Endothelial cell of umbilical vein (primary cell): ENCODE data around the gene UVRAG. TPM values are rescaled to one million over a fixed set of nuclear protein-coding genes. Genes with fewer than 3 reads are reported as not detected.

Experiments used
- BruUV-seq: library from RNA; stranded (reverse); fragments of 400-500 nt; replicated peaks from 2 replicates; lab custom pipeline; 2021; lab: Mats Ljungman, UMichigan
- CTCF ChIA-PET: fragments of 300-600, 350-600 bp; sonication (Branson Sonifier 250); formaldehyde crosslinking; loops from one replicate; lab custom pipeline; 2021; ENCODE audit warnings: antibody characterized with exemption, inconsistent platforms; lab: Charles Lee
- POLR2A ChIA-PET: fragments of 300-600, 350-600 bp; sonication (Branson Sonifier 250); formaldehyde crosslinking; loops from one replicate; lab custom pipeline; 2021; ENCODE audit warnings: antibody characterized with exemption, inconsistent platforms; lab: Charles Lee
- DNase-seq: peaks from one replicate; pipeline ENCODE4 v3.0.0-alpha.2; 2011; ENCODE audit warnings: low read depth, low spot score
- FAIRE-seq: peaks from 2 replicates; lab custom pipeline; 2011; peaks lifted over from hg19 to GRCh38; lab: Jason Lieb, UNC
- H2AFZ ChIP-seq: 2 replicates; pipeline ENCODE4 v1.6.0; 2012; ENCODE audit warnings: low read depth, low read length, control low read depth, inconsistent platforms
- H3K27ac ChIP-seq: 2 replicates; pipeline ENCODE4 v1.5.1; 2011; ENCODE audit warnings: low read depth, mild to moderate bottlenecking, control low read depth, low read length, moderate library complexity; ENCODE audit not compliant: insufficient read depth
- H3K27me3 ChIP-seq, 2 experiments: 2 replicates each; pipeline versions ENCODE4 v1.6.0 to v1.6.1; 2011; ENCODE audit warnings: low read length in 2 of 2, mixed read lengths in 1 of 2; ENCODE audit not compliant: control insufficient read depth in 2 of 2, insufficient read depth in 2 of 2
- H3K36me3 ChIP-seq, 2 experiments: 2 replicates in 1 of 2; 3 replicates in 1 of 2; pipeline ENCODE4 v1.5.1; 2011; ENCODE audit warnings: low read length in 2 of 2, mild to moderate bottlenecking in 1 of 2, moderate library complexity in 1 of 2; ENCODE audit not compliant: control insufficient read depth in 2 of 2, insufficient read depth in 2 of 2; ENCODE audit errors: extremely low read depth in 1 of 2
- H3K4me1 ChIP-seq: 3 replicates; pipeline ENCODE4 v1.5.1; 2011; ENCODE audit warnings: mild to moderate bottlenecking, low read length; ENCODE audit not compliant: control insufficient read depth, insufficient read depth; ENCODE audit errors: extremely low read depth
- H3K4me2 ChIP-seq: 2 replicates; pipeline ENCODE4 v1.6.1; 2011; ENCODE audit warnings: low read length, control low read depth, mixed read lengths; ENCODE audit not compliant: insufficient read depth
- H3K4me3 ChIP-seq, 3 experiments: fragments of 200-600 bp in 1 of 3; sonication (generic), shearing (Covaris generic) in 1 of 3; replicated peaks in 1 of 3; 2 replicates each; pipeline ENCODE4 v1.5.1; 2011 to 2016; ENCODE audit warnings: control low read depth in 3 of 3, low read length in 3 of 3, mild to moderate bottlenecking in 2 of 3, inconsistent platforms in 1 of 3, low read depth in 1 of 3, moderate library complexity in 1 of 3; ENCODE audit not compliant: insufficient read depth in 1 of 3
- H3K79me2 ChIP-seq: 2 replicates; pipeline ENCODE4 v1.6.0; 2012; ENCODE audit warnings: low read length, inconsistent platforms; ENCODE audit not compliant: control insufficient read depth, insufficient read depth
- H3K9ac ChIP-seq: replicated peaks from 2 replicates; pipeline ENCODE3; 2011; ENCODE audit warnings: low read length, control low read depth; ENCODE audit not compliant: insufficient read depth; ENCODE audit errors: extremely low read depth
- H3K9me1 ChIP-seq: replicated peaks from 3 replicates; pipeline ENCODE4 v1.6.0; 2011; ENCODE audit warnings: mild to moderate bottlenecking, low read length; ENCODE audit not compliant: control insufficient read depth, insufficient read depth; ENCODE audit errors: extremely low read depth
- H3K9me3 ChIP-seq: replicated peaks from 2 replicates; pipeline ENCODE4 v1.5.1; 2012; ENCODE audit warnings: low read length, inconsistent platforms; ENCODE audit not compliant: control insufficient read depth, insufficient read depth
- H4K20me1 ChIP-seq: replicated peaks from 2 replicates; pipeline ENCODE3; 2011; ENCODE audit warnings: mild to moderate bottlenecking, low read length; ENCODE audit not compliant: control insufficient read depth, insufficient read depth; ENCODE audit errors: extremely low read depth
- JUN ChIP-seq: IDR thresholded peaks from 2 replicates; pipeline ENCODE4 v1.6.1; 2011; ENCODE audit warnings: borderline replicate concordance, low read depth; ENCODE audit not compliant: insufficient read length, insufficient read depth
- dilution Hi-C: fragments of 300-500 bp; cut with MboI; formaldehyde crosslinking; loops from one replicate; pipeline ENCODE4 v1.15.0; 2019; ENCODE audit warnings: low sequenced_read_pairs; ENCODE audit not compliant: extremely low pct_ligation_motif_present
- intact Hi-C: fragments of 100-400 bp; cut with micrococcal nuclease; formaldehyde crosslinking; loops from one replicate; pipeline ENCODE4 v1.10.0; 2022
- polyA plus RNA-seq, 4 experiments: library from polyadenylated mRNA; depleted of rRNA in 3 of 4; stranded (reverse) in 3 of 4; unstranded in 1 of 4; fragments of >200 nt; gene quantifications; 2 replicates each; pipeline versions ENCODE4 v1.2.1 to v1.2.3, GENCODE V29; 2011 to 2012; ENCODE audit warnings: missing spikeins in 1 of 4
- total RNA-seq: library from RNA; stranded (reverse); gene quantifications from 2 replicates; pipeline ENCODE4 v1.2.3, GENCODE V29; 2021
- TF ChIP-seq, protein P1 (sequence below), 2 donors: IDR thresholded peaks; 1 replicate in 1 of 2; 2 replicates in 1 of 2; pipeline ENCODE4 v1.5.1; 2011; ENCODE audit warnings: low read length in 2 of 2, mild to moderate bottlenecking in 2 of 2, moderate library complexity in 2 of 2, control low read depth in 1 of 2, inconsistent platforms in 1 of 2, low read depth in 1 of 2; ENCODE audit not compliant: insufficient read depth in 1 of 2; ENCODE audit errors: extremely low read depth in 1 of 2

The UVRAG gene
- total and polyA plus RNA-seq, 2 donors (not counting 3 experiments of a cell fraction or from before 2014, with no cell fraction given) = 21.2 to 65.6 TPM

DNA sequence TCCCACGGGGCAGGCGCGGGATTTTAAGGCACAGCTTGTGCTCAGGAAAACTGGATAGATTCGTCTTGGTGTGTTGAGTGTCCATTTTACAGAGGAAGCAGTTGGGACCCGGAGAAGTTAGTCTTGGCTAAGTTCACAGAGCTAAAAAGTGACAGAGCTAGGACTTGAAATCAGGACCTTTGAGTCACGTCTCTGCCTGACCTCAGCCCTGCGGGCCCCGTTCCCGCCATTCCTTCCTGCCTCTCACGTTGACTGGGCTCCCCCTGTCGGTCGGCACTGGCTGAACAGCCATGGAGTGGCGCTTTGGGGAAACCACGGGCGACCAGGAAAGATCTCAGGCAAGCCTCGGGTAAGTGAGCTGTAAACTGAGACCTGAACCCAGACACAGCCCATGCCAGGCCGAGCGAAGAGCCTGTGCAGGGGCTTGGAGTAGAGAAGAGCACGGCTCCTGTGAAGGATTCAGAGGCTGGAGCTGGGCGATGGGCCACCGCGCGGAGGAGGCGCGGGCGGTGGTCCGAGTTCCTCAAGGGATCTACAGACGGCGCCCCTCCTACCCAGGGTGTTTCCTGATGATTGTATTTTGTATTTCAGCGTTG lies 337.2 kb downstream of the UVRAG start:
- POLR2A ChIA-PET = no interaction called here
- peak overlapping the region; percentile 83 for H2AFZ ChIP-seq
- FAIRE-seq (peak; percentile 97), DNase-seq (peak; percentile 77)
- H3K9me1 ChIP-seq = no peaks in the 10 kb centered on the region
- peak overlapping the region in 2 of 3 experiments; percentile 25 to 27 for H3K4me3 ChIP-seq
- peak overlapping the region; percentile 49 for H3K9ac ChIP-seq
- peak overlapping the region; percentile 62 for H3K4me2 ChIP-seq
- intact Hi-C loops = loop anchor here (1.0 to 5.0 kb wide), 5 partner anchors 120 to 446 kb away; no protein-coding TSS in a partner anchor
- no peaks in the 10 kb centered on the region for H3K9me3 ChIP-seq
- no peaks in the 10 kb centered on the region for H3K4me1 ChIP-seq
- H3K36me3 ChIP-seq = no peaks in the 10 kb centered on the region
- no TSS peak for BruUV-seq
- TF ChIP-seq, protein P1, sequence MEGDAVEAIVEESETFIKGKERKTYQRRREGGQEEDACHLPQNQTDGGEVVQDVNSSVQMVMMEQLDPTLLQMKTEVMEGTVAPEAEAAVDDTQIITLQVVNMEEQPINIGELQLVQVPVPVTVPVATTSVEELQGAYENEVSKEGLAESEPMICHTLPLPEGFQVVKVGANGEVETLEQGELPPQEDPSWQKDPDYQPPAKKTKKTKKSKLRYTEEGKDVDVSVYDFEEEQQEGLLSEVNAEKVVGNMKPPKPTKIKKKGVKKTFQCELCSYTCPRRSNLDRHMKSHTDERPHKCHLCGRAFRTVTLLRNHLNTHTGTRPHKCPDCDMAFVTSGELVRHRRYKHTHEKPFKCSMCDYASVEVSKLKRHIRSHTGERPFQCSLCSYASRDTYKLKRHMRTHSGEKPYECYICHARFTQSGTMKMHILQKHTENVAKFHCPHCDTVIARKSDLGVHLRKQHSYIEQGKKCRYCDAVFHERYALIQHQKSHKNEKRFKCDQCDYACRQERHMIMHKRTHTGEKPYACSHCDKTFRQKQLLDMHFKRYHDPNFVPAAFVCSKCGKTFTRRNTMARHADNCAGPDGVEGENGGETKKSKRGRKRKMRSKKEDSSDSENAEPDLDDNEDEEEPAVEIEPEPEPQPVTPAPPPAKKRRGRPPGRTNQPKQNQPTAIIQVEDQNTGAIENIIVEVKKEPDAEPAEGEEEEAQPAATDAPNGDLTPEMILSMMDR (IDR thresholded peaks at IDR 0.05; ENCODE audit: extremely low read depth in 1 of 2, insufficient read depth in 1 of 2, low read depth in 1 of 2, low read length in 2 of 2) = peak; percentile 95 to 99
- no peak for TF ChIP-seq JUN
- H3K27ac ChIP-seq = no peak overlapping the region
- H3K79me2 ChIP-seq = no peaks in the 10 kb centered on the region
- CTCF ChIA-PET = interaction anchor here (0.6 to 2.6 kb wide), 100 partner anchors 9 to 554 kb away, joined by 3 to 288 read pairs (median 5); partner anchors contain the start of gene UVRAG
- dilution Hi-C loops = no loop called here
- H3K27me3 ChIP-seq = no peaks in the 10 kb centered on the region
- H4K20me1 ChIP-seq = no peaks in the 10 kb centered on the region
